COR-L47 (cell line): ENCODE measurements around the gene RAB22A.
A peak's percentile ranks its signal among the peaks of the same experiment; 100 is the strongest.

Experiments used
- DNase-seq: peaks from one replicate; lab custom pipeline; 2025; lab: John Stamatoyannopoulos, UW

RAB22A gene

GRCh38 chr20:58303547-58303946 is 6.0 kb upstream of the RAB22A start:
- DNase-seq = no peak

GRCh38 chr20:58305061-58305460 is 4.5 kb upstream of the RAB22A start:
- DNase-seq = no peak

GRCh38 chr20:58306421-58307261 is 2.9 kb upstream of the RAB22A start:
- no peak for DNase-seq

GRCh38 chr20:58307270-58307669 is 2.2 kb upstream of the RAB22A start:
- no peak for DNase-seq

GRCh38 chr20:58308290-58308679 is 1.2 kb upstream of the RAB22A start:
- DNase-seq = no peak

- DNase-seq = peak; percentile 46
Observed at GRCh38 chr20:58308680-58309527, 611 bp upstream of the RAB22A start.

- DNase-seq = no peak
Observed at GRCh38 chr20:58310291-58310782, 822 bp downstream of the RAB22A start.

- DNase-seq = no peak
Observed at GRCh38 chr20:58312836-58313235, 3.3 kb downstream of the RAB22A start.

- no peak for DNase-seq
Observed at GRCh38 chr20:58313396-58313795, 3.9 kb downstream of the RAB22A start.

GRCh38 chr20:58321205-58321604 is 11.7 kb downstream of the RAB22A start:
- DNase-seq = no peak

- no peak for DNase-seq
Observed at GRCh38 chr20:58322083-58322482, 12.6 kb downstream of the RAB22A start.

GRCh38 chr20:58325912-58326311 is 16.4 kb downstream of the RAB22A start:
- no peak for DNase-seq

- DNase-seq = no peak
Observed at GRCh38 chr20:58327211-58327610, 17.7 kb downstream of the RAB22A start.

- no peak for DNase-seq
Observed at GRCh38 chr20:58328836-58329235, 19.3 kb downstream of the RAB22A start.

- no peak for DNase-seq
Observed at GRCh38 chr20:58329711-58330110, 20.2 kb downstream of the RAB22A start.

- no peak for DNase-seq
Observed at GRCh38 chr20:58330249-58330648, 20.7 kb downstream of the RAB22A start.

GRCh38 chr20:58330687-58331086 is 21.2 kb downstream of the RAB22A start:
- DNase-seq = no peak

- DNase-seq = no peak
Observed at GRCh38 chr20:58331961-58332551, 22.5 kb downstream of the RAB22A start.

GRCh38 chr20:58339741-58340140 is 30.2 kb downstream of the RAB22A start:
- DNase-seq = no peak

GRCh38 chr20:58340151-58340550 is 30.6 kb downstream of the RAB22A start:
- no peak for DNase-seq

GRCh38 chr20:58340853-58341252 is 31.3 kb downstream of the RAB22A start:
- DNase-seq = no peak

GRCh38 chr20:58342104-58342945 is 32.8 kb downstream of the RAB22A start:
- no peak for DNase-seq
